Activated T-helper 2 cell treated with anti-CD3 and anti-CD28 coated beads, Interferon-gamma antibody, Interleukin-2, Interleukin-4, amounts not matched to agents 10 μg/mL and 5 μg/mL and 100 μg/mL, durations not matched to agents 14 hours and 24 hours and 36 hours (primary cell): ENCODE results near the gene ERVMER34-1. TPM values are rescaled to one million over a fixed set of nuclear protein-coding genes. Genes with fewer than 3 reads are reported as not detected.

Experiments used
- DNase-seq: peaks from one replicate; pipeline ENCODE4 v3.0.0; 2021; ENCODE audit warnings: low spot score
- H3K27ac Mint-ChIP-seq: one replicate; pipeline ENCODE4 v1.8.0; 2021; ENCODE audit warnings: mixed read lengths
- H3K27me3 Mint-ChIP-seq: one replicate; pipeline ENCODE4 v1.8.0; 2021; ENCODE audit warnings: low read depth, mixed read lengths
- H3K36me3 Mint-ChIP-seq: one replicate; pipeline ENCODE4 v1.8.0; 2021; ENCODE audit warnings: low read depth, mixed read lengths
- H3K4me1 Mint-ChIP-seq: one replicate; pipeline ENCODE4 v1.8.0; 2021; ENCODE audit warnings: low read depth, mixed read lengths
- H3K4me3 Mint-ChIP-seq: one replicate; pipeline ENCODE4 v1.8.0; 2021; ENCODE audit warnings: low read depth, mild to moderate bottlenecking, moderate library complexity, mixed read lengths
- H3K9me3 Mint-ChIP-seq: one replicate; pipeline ENCODE4 v1.8.0; 2021; ENCODE audit warnings: mixed read lengths
- intact Hi-C: fragments of 100-400 bp; cut with micrococcal nuclease; formaldehyde crosslinking; loops from one replicate; pipeline ENCODE4 v1.15.1; 2023
- total RNA-seq: library from RNA; stranded (reverse); gene quantifications from 2 replicates; pipeline ENCODE4 v1.2.3, GENCODE V29; 2022

The ERVMER34-1 gene
- total RNA-seq, 1 donor from 2014 or later: not detected

- no peak for DNase-seq
- Mint-ChIP-seq H3K27me3 (peaks cover 50% of the 10 kb centered on the region), H3K9me3 (no peaks in the 10 kb centered on the region), H3K4me1 (peaks cover 6% of the 10 kb centered on the region), H3K27ac (no peak overlapping the region), H3K36me3 (no peaks in the 10 kb centered on the region), H3K4me3 (peak overlapping the region; percentile 30)
- intact Hi-C loops: no loop called here
Measured at GRCh38 chr4:52750213-52750612, 1.0 kb downstream of the ERVMER34-1 start.

GRCh38 chr4:52748432-52748831 is 2.8 kb downstream of the ERVMER34-1 start:
- Mint-ChIP-seq H3K36me3 (no peaks in the 10 kb centered on the region), H3K27me3 (peaks cover 38% of the 10 kb centered on the region)
- DNase-seq: no peak

GRCh38 chr4:52744588-52744987 is 6.6 kb downstream of the ERVMER34-1 start:
- no peak for DNase-seq
- Mint-ChIP-seq H3K4me3 (no peak overlapping the region), H3K4me1 (no peaks in the 10 kb centered on the region), H3K36me3 (no peaks in the 10 kb centered on the region), H3K9me3 (no peaks in the 10 kb centered on the region), H3K27me3 (peaks cover 11% of the 10 kb centered on the region), H3K27ac (no peak overlapping the region)
- intact Hi-C loops: no loop called here

More at GRCh38 chr4:52748432-52748831, 2.8 kb downstream of the ERVMER34-1 start:
- intact Hi-C loops: no loop called here
- peaks cover 6% of the 10 kb centered on the region for H3K4me1 Mint-ChIP-seq
- H3K9me3 Mint-ChIP-seq: no peaks in the 10 kb centered on the region
- H3K4me3 Mint-ChIP-seq: no peak overlapping the region
- no peak overlapping the region for H3K27ac Mint-ChIP-seq

GRCh38 chr4:52743444-52744019 is 7.7 kb downstream of the ERVMER34-1 start:
- intact Hi-C loops: no loop called here
- H3K4me1 Mint-ChIP-seq: no peaks in the 10 kb centered on the region
- no peak for DNase-seq
- no peaks in the 10 kb centered on the region for H3K36me3 Mint-ChIP-seq
- H3K9me3 Mint-ChIP-seq: no peaks in the 10 kb centered on the region
- H3K27me3 Mint-ChIP-seq: peaks cover 11% of the 10 kb centered on the region
- H3K4me3 Mint-ChIP-seq: no peak overlapping the region
- no peak overlapping the region for H3K27ac Mint-ChIP-seq

- intact Hi-C loops: no loop called here
- Mint-ChIP-seq H3K4me1 (no peaks in the 10 kb centered on the region), H3K27me3 (peaks cover 4% of the 10 kb centered on the region), H3K4me3 (no peak overlapping the region), H3K27ac (no peak overlapping the region), H3K9me3 (no peaks in the 10 kb centered on the region), H3K36me3 (no peaks in the 10 kb centered on the region)
- no peak for DNase-seq
Measured at GRCh38 chr4:52729586-52729985, 21.6 kb downstream of the ERVMER34-1 start.

GRCh38 chr4:52728691-52729240 is 22.5 kb downstream of the ERVMER34-1 start:
- intact Hi-C loops: no loop called here
- no peaks in the 10 kb centered on the region for H3K9me3 Mint-ChIP-seq
- H3K4me1 Mint-ChIP-seq: no peaks in the 10 kb centered on the region
- no peak overlapping the region for H3K4me3 Mint-ChIP-seq
- DNase-seq: no peak
- no peak overlapping the region for H3K27ac Mint-ChIP-seq
- peaks cover 4% of the 10 kb centered on the region for H3K27me3 Mint-ChIP-seq
- no peaks in the 10 kb centered on the region for H3K36me3 Mint-ChIP-seq

- Mint-ChIP-seq H3K27ac (no peak overlapping the region), H3K9me3 (no peaks in the 10 kb centered on the region), H3K4me1 (peaks cover 5% of the 10 kb centered on the region), H3K4me3 (no peak overlapping the region), H3K36me3 (no peaks in the 10 kb centered on the region), H3K27me3 (peaks cover 4% of the 10 kb centered on the region)
- intact Hi-C loops: no loop called here
- DNase-seq: no peak
Measured at GRCh38 chr4:52726826-52727580, 24.2 kb downstream of the ERVMER34-1 start.

GRCh38 chr4:52721968-52722815 is 29.0 kb downstream of the ERVMER34-1 start:
- peak; percentile 83 for DNase-seq
- H3K4me3 Mint-ChIP-seq: peak overlapping the region; percentile 72
- peaks cover 4% of the 10 kb centered on the region for H3K27me3 Mint-ChIP-seq
- peaks cover 9% of the 10 kb centered on the region for H3K4me1 Mint-ChIP-seq
- H3K36me3 Mint-ChIP-seq: peaks cover 27% of the 10 kb centered on the region
- no peaks in the 10 kb centered on the region for H3K9me3 Mint-ChIP-seq
- intact Hi-C loops: loop anchor here (1.0 to 5.0 kb wide), 3 partner anchors 10 to 645 kb away; partner anchors contain the start of genes RASL11B and SCFD2
- peak overlapping the region; percentile 56 for H3K27ac Mint-ChIP-seq

- no peaks in the 10 kb centered on the region for H3K27me3 Mint-ChIP-seq
- no peak for DNase-seq
- no peak overlapping the region for H3K4me3 Mint-ChIP-seq
- H3K36me3 Mint-ChIP-seq: peaks cover 66% of the 10 kb centered on the region
- intact Hi-C loops: loop anchor here (10.0 kb wide), 2 partner anchors 417 to 683 kb away; partner anchors contain the start of gene SGCB
- H3K4me1 Mint-ChIP-seq: peaks cover 35% of the 10 kb centered on the region
- peak overlapping the region; percentile 55 for H3K27ac Mint-ChIP-seq
- H3K9me3 Mint-ChIP-seq: no peaks in the 10 kb centered on the region
Measured at GRCh38 chr4:52718123-52718522, 33.1 kb downstream of the ERVMER34-1 start.

- peaks cover 70% of the 10 kb centered on the region for H3K36me3 Mint-ChIP-seq
- no peaks in the 10 kb centered on the region for H3K9me3 Mint-ChIP-seq
- H3K4me1 Mint-ChIP-seq: peaks cover 35% of the 10 kb centered on the region
- no peak overlapping the region for H3K4me3 Mint-ChIP-seq
- intact Hi-C loops: loop anchor here (10.0 kb wide), 2 partner anchors 418 to 682 kb away; partner anchors contain the start of gene SGCB
- DNase-seq: no peak
- no peak overlapping the region for H3K27ac Mint-ChIP-seq
- H3K27me3 Mint-ChIP-seq: no peaks in the 10 kb centered on the region
Measured at GRCh38 chr4:52716364-52717151, 34.7 kb downstream of the ERVMER34-1 start.

- DNase-seq: no peak
- Mint-ChIP-seq H3K4me3 (peak overlapping the region; percentile 15), H3K36me3 (peaks cover 70% of the 10 kb centered on the region), H3K27me3 (no peaks in the 10 kb centered on the region), H3K27ac (peak overlapping the region; percentile 6), H3K4me1 (peaks cover 41% of the 10 kb centered on the region), H3K9me3 (no peaks in the 10 kb centered on the region)
- intact Hi-C loops: loop anchor here (10.0 kb wide), 2 partner anchors 419 to 681 kb away; partner anchors contain the start of gene SGCB
Measured at GRCh38 chr4:52715914-52716313, 35.3 kb downstream of the ERVMER34-1 start.
